ENCODE results near the gene CPED1. TPM values are rescaled to one million over a fixed set of nuclear protein-coding genes. Genes with fewer than 3 reads are reported as not detected.

The CPED1 gene
- total and polyA plus RNA-seq, 2 experiments from 2014 or later, result 0.17 to 0.47 TPM

GRCh38 chr7:121343302-121343701, 354.8 kb downstream of the CPED1 start (continued):
- no peak for TF ChIP-seq ZNF462 (CRISPR knock-in tag; IDR thresholded peaks at IDR 0.05)
- no peak for TF ChIP-seq NANOG (IDR thresholded peaks at IDR 0.05; ENCODE audit: borderline replicate concordance)
- no peak for TF ChIP-seq ZNF114 (CRISPR knock-in tag; IDR thresholded peaks at IDR 0.05)
- TF ChIP-seq ZNF331 (CRISPR knock-in tag; IDR thresholded peaks at IDR 0.05; ENCODE audit: low read depth), result no peak
- no peak for TF ChIP-seq STAT1 (IDR thresholded peaks at IDR 0.05; ENCODE audit: unreplicated experiment)
- no peak for TF ChIP-seq EZH2phosphoT487 (IDR thresholded peaks at IDR 0.05; ENCODE audit: unreplicated experiment)
- no peak for TF ChIP-seq REST (IDR thresholded peaks at IDR 0.05; ENCODE audit: unreplicated experiment)
- TF ChIP-seq JUNB (IDR thresholded peaks at IDR 0.05; ENCODE audit: unreplicated experiment), result no peak

Measured in GM23338 (cell line).